ENCODE data around the gene CENPT. TPM values are rescaled to one million over a fixed set of nuclear protein-coding genes. Genes with fewer than 3 reads are reported as not detected.

Gene CENPT
- total RNA-seq, 1 donor from 2014 or later: 20.6 TPM

DNA sequence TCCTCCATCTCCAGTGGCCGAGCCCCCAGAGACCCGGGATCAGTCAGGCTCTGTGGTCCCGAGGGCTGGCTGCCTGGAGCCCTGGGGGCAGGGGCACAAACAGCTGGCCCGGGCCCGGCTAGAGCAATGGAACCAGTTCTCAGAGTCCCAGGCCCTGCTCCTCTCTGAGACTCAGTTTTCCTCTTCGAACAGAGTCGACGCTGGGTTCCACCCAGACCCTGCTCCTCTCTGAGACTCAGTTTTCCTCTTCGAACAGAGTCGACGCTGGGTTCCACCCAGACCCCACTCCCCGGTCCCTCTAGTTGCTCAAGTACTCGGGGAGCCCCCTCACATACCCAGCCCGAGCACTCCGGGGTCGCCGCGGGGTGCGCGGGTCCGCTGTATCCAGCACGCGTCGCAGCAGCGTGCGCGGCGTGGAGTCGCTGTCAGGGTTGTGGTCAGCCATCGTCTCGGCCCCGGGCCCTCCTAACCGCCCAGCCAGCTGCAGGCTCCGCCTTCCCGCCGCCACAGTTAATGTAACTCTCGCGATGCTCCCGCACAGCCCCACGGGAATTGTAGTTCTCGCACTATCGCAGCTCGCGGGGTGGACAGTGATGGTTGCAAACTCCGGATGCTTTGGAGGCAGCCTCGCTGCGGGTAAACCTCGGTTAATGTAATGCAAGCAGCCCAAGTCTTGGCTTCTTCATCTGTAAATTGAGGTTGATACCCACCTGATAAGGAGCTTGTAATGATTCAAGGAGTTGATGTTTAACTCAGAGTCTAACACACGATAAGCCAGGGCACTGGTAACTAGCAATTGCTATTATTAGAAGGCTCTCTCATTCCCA, 13.9 kb downstream of the CENPT start:
- DNase-seq (peak; percentile 97), ATAC-seq (ENCODE audit: poor library complexity) (peak; percentile 100)
- intact Hi-C loops (cut with DNase I): no loop called here

DNA sequence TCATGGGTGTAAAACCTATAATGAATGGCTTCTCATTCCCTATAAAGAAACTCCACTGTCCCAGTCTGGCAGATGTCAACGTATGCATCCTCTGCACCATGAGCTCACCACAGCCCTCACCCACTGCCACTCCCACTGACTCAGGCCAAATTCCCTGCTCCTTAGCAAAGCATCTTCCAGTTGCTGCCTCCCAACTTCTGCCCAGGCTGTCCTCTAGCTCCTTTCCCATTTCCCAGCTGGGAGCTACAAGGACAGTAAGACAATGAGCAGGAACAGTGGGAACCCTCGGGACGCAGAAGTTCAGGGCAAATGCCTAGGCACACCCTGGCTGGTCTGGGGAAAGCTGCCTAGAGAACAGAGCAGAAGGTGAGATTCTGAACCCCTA, 14.5 kb downstream of the CENPT start:
- no peak for DNase-seq
- intact Hi-C loops (cut with DNase I): no loop called here
- peak; percentile 5 for ATAC-seq (ENCODE audit: poor library complexity)

DNA sequence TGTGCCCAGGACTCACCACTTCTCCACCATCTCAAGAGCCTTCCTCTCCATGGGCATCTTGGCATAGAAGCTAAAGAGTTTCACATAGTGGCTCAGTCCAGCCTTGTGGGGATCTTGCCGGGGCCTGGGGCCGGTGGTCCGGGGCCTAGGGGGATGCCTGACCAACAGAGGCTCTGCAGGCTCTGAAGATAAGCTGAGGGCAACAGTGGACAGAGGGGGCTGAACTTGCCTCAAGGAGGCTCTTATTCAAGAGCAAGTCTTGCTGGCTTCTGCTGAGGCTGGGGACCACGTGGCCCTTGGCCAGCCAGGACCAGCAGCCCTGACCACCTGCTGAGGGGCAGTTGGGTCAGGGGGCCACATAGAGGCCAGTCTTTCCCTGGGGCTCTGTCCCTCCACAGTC, 18.8 kb downstream of the CENPT start:
- intact Hi-C loops (cut with DNase I): loop anchor here (10.0 kb wide), 1 partner anchor 396 kb away; no protein-coding TSS in a partner anchor
- DNase-seq: no peak
- no peak for ATAC-seq (ENCODE audit: poor library complexity)

DNA sequence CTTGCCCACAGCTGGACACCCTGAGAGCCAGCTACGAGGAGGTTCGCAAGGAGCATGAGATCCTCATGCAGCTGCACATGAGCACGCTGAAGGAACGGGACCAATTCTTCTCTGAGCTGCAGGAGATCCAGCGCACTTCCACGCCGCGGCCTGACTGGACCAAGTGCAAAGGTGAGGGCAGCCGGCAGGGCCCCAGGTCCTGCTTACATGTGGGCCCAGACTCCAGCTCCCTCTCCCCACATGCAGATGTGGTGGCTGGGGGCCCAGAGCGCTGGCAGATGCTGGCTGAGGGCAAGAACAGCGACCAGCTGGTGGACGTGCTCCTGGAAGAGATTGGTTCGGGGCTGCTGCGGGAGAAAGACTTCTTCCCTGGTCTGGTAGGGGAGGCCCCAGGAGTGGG, 21.6 kb downstream of the CENPT start:
- DNase-seq: no peak
- intact Hi-C loops (cut with DNase I): loop anchor here (10.0 kb wide), 1 partner anchor 399 kb away; no protein-coding TSS in a partner anchor

DNA sequence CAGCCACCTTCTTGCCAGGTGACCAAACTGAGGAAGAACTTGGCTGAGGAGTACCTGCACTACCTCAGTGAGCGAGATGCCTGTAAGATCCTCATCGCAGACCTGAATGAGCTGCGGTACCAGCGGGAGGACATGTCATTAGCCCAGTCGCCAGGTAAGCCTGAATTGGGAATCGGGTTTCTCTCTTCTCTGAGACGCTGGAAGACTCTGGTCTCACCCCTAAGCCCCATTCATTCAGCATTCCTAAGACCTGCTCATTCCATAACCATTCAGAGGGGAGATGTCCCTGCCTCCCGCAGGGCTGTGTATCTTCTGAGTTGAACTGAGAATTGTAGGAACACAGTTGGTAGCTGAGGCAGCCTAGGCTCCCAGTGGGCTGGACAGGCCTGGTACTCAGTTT, 22.4 kb downstream of the CENPT start:
- no peak for DNase-seq
- intact Hi-C loops (cut with DNase I): loop anchor here (10.0 kb wide), 1 partner anchor 400 kb away; no protein-coding TSS in a partner anchor
- ATAC-seq (ENCODE audit: poor library complexity): no peak

More for the DNA sequence above, 21.6 kb downstream of the CENPT start:
- no peak for ATAC-seq (ENCODE audit: poor library complexity)

DNA sequence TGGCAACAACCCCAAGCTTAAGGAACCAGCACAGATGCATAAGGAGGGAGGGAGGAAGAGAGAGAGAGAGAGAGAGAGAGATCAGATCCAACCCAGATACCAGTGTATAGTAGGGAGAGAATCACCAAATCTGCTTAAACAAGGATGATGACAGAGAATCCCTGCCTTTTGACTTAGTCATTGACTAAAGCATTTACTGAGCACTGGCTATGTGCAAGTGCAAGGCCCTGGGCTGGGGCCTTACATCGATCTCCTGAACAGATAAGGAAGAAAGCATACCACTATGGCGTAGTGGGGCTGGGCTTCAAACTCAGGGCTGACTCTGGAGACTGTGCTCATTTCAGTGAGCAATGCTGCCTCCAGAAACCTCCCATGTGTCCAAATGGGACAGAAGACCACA, 25.0 kb downstream of the CENPT start:
- DNase-seq (no peak), ATAC-seq (ENCODE audit: poor library complexity) (no peak)
- intact Hi-C loops (cut with DNase I): loop anchor here (10.0 kb wide), 1 partner anchor 402 kb away; no protein-coding TSS in a partner anchor

DNA sequence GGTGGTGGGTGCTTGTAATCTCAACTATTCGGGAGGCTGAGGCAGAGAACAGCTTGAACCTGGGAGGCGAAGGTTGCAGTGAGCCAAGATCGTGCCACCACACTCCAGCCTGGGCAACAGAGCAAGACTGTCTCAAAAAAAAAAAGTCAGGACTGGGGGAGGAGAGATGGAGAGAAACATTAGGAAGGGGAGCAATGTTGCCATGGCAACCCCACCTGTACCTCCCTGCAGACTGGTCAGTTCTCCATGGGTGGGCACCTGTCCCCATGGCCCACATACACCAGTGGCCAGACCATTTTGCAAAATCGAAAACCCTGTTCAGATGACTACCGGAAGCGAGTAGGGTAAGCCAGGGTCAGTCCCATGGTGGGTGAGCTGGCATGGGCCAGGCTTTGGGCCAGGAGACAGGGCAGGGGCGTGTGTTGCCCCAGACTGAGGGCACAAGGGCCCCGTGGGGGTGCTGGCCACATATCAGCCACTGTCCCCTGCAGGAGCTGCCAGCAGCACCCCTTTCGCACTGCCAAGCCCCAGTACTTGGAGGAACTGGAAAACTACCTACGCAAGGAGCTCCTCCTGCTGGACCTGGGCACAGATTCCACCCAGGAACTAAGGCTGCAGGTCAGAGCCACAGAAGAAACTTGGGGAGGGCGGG, 26.8 kb downstream of the CENPT start:
- ATAC-seq (ENCODE audit: poor library complexity) (no peak), DNase-seq (no peak)
- intact Hi-C loops (cut with DNase I): loop anchor here (10.0 kb wide), 1 partner anchor 404 kb away; no protein-coding TSS in a partner anchor

DNA sequence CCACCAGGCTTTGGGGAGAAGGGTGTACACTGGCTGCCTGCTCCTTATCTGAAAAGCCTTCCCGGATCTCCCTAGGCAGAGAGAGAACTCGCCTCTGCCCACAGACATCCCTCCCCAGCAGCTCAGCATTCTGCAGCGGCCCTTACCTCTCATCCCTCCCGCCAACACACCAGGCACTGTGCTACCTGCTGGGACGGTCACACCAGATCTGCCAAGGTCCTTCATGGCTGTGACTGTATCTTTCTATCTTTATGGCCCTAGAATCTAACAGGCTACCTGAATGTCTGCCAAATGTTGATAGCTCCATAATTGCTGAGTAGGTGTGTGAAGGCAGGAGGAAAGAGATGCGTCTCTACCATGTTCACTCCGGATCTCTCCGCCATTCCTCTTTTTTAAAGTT, 32.9 kb downstream of the CENPT start:
- DNase-seq (no peak), ATAC-seq (ENCODE audit: poor library complexity) (no peak)
- intact Hi-C loops (cut with DNase I): no loop called here

DNA sequence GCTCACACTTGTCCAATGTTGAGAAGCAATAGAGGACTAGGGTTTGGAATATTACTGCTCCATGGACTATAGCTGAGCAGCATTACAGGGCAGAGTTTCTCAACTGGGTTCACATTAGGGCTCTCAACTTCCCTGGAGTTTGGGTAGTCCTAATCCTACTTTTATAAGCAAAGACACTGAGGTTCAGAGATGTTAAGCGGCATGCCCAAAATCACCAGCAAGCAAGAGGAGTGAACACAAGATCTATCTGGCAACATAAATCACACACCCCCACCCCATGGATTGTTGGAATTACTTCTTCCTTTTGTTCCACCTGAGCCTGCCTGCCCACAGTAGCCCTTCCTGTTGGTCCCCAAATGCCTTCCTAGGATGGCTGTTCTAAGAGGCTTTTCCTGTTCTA, 35.6 kb downstream of the CENPT start:
- ATAC-seq (ENCODE audit: poor library complexity): no peak
- no peak for DNase-seq
- intact Hi-C loops (cut with DNase I): no loop called here

DNA sequence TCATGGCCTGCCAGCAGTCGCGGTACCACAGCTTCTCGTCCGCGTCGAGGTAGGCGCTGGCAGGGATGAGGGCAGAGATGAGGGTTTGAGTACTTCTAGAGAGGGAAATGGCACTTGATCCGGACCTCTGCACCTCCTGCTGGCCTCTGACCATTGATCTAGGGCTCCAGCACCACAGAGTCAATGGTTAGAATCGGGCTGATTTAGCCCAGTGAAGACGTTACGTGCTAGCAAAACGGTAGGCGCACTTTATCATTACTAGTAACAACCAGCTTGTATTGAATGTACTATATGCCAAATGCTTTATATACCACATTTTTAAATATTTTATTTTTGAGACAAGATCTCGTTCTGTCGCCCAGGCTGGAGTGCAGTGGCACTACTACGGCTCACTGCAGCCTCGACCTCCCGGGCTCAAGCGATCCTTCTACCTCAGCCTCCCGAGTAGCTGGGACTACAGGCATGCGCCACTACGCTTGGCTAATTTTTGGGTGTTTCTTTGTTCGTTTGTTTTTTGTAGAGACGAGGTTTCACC, 40.3 kb downstream of the CENPT start:
- ATAC-seq (ENCODE audit: poor library complexity) (no peak), DNase-seq (no peak)
- intact Hi-C loops (cut with DNase I): loop anchor here (10.0 kb wide), 1 partner anchor 132 kb away; no protein-coding TSS in a partner anchor

DNA sequence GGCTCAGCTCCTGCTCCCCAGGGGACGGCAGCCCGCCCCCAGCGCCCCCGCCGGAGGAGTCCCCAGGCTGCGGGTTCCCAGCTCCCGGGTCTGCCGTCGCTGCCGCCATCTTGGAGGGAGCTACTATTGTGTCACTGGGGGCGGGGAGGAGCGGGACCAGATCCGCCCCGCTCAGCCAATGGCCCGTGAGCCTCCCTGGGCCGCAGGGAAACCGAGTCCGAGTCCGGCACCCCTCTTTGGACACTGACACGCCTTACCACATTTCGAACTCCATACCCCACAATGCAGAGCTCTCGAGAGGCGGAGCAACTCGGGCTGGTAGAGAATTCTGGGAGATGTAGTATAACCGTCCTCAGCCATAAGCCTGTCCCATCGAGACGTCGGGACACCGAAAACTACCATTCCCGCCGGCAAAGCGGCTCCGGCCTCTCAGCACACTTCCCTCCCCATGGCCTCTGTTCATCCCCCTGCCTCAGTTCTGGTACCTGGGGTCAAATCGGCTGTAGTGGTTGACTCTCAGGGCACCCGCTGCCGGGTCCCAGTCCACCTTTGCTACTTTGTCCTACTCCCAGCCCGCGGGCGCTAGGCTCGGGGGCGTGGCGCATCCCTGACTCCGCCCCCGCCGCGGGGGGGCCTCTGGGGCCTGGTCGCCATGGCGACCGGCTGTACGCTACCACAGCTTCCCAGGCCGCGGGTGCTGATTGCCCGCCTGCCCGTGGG, 40.9 kb downstream of the CENPT start, which contains the start of the genes RANBP10 and TSNAXIP1:
RANBP10 (minus strand) TSS at position 133 of the 720 bp plus-strand sequence; CDS start at position 109, 24 bp downstream.
TSNAXIP1 (plus strand) TSS at position 462 of the 720 bp plus-strand sequence. CDS start 261 bp downstream, outside the sequence.
- peak; percentile 97 for DNase-seq
- ATAC-seq (ENCODE audit: poor library complexity): peak; percentile 98
- intact Hi-C loops (cut with DNase I): loop anchor here (10.0 kb wide), 1 partner anchor 132 kb away; no protein-coding TSS in a partner anchor

DNA sequence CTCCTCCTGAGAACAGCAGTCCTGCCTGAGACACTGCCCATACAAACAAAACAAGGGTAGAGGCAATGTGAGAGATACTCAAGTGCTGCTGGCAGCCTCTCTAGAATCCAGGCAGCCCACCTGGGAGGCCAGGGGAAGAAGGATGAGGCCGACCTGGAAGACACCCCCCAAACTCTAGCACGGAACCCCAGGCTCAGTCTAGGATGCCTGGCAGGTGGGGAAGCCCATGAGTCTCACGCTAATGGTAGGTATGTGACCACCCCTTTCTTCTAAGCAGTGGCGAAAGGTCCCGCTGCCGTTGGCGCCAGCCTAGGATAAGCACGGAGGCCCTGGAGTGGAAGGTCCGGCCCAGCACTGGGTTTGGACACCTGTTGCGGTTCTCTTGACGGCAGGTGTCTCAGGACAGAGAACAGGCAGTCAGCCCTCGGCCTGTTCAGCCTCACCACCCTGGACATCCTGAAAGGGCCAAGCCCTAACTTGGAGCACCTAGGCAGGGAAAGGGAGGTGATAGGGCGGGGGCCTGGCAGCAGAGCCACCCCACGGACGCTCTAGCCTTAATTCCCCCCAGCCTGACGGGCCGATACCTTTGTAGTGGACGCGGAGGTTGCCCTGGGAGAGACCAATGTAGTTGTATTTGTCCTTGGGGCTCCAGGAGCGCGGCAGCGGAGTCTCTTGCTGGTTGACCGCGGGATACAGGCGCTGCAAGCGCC, 41.6 kb downstream of the CENPT start:
- peak; percentile 9 for ATAC-seq (ENCODE audit: poor library complexity)
- DNase-seq: peak; percentile 44
- intact Hi-C loops (cut with DNase I): loop anchor here (10.0 kb wide), 1 partner anchor 131 kb away; no protein-coding TSS in a partner anchor

DNA sequence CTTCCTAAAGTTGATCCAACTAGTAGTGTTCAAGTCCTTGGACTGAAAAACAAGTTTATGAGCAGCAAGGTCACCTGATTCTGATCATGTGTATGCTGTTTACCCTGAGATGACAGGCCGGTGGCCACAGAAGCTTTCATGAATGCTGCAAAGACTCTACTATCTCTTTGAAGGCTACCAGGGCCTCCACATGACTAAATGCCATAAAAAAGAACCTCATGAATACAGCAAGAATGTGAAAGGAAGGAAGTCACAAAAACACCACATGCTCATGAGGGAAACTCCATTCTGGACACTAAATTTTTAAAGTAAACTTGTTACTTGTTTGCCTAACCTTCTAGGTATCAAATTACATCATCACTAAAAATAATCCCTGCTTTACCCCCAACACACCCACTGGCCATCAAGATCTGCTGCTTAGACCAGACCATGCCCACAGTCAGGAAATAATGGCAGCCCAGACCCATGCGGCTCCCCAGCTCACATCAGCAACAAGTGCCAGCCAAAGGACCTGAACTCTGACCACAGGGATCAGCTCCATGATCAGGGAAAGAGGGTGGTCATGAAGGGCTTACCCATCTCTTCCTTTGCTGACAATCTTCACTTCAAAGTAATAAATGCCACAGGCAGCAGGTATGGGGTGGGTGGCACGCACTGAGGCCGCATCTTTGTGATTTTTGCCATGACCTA, 42.5 kb downstream of the CENPT start:
- intact Hi-C loops (cut with DNase I): loop anchor here (10.0 kb wide), 1 partner anchor 130 kb away; no protein-coding TSS in a partner anchor
- DNase-seq: no peak
- no peak for ATAC-seq (ENCODE audit: poor library complexity)

DNA sequence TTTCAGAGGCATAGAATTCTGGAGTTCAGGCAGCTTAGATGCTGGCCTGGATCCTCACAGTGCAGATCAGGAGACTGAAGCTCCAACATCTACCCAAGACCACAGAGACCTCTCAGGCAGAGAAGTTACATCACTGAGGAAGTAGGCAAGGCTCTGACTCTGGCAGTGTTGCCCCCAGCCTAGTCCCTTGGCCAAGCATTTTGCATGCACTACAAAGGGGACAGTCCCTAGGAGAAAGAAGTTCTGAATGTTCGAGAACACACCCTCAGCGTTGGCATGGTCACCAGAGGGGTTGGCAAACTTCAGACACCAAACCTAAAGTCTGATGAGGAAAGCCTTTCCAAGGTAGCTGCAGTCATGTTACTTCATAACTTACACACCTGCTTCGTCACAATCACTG, 43.6 kb downstream of the CENPT start:
- DNase-seq (no peak), ATAC-seq (ENCODE audit: poor library complexity) (no peak)
- intact Hi-C loops (cut with DNase I): loop anchor here (10.0 kb wide), 1 partner anchor 129 kb away; no protein-coding TSS in a partner anchor

DNA sequence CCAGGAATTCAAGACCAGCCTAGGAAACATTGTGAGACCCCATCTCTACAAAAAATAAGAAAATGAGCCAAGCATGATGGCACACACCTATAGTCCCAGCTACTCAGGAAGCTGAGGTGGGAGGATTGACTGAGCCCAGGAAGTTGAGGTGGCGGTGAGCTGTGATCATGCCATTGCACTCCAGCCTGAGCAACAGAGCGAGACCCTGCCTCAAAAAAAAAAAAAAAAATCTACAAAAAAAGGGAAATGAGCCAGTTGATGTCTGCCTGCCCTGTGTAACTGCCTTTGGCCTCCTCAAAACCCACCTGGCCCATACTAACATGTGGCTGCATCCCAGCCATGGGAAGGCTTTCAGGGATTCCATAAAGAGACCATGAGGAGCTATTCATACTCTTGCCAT, 45.6 kb downstream of the CENPT start:
- intact Hi-C loops (cut with DNase I): loop anchor here (10.0 kb wide), 1 partner anchor 127 kb away; no protein-coding TSS in a partner anchor
- DNase-seq (no peak), ATAC-seq (ENCODE audit: poor library complexity) (no peak)

DNA sequence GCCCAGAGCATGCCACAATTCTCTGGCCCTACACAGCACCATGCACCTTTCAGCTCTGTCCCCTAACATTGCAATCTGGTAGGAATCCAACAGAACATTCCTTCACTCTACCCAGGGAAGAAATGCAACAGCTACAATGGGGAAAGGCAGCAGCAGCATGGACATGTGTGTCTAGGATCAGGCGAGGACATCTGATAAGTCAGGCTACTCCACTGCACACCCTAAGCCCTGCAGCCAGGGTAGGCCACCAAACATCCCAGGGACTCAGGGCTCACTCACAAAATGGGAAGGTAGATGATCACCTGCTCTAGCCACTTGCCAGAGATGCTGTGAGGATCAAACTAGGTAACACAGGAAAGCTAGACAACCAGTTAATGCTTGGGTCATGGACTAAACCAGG, 46.3 kb downstream of the CENPT start:
- no peak for DNase-seq
- intact Hi-C loops (cut with DNase I): loop anchor here (10.0 kb wide), 1 partner anchor 126 kb away; no protein-coding TSS in a partner anchor
- ATAC-seq (ENCODE audit: poor library complexity): no peak

DNA sequence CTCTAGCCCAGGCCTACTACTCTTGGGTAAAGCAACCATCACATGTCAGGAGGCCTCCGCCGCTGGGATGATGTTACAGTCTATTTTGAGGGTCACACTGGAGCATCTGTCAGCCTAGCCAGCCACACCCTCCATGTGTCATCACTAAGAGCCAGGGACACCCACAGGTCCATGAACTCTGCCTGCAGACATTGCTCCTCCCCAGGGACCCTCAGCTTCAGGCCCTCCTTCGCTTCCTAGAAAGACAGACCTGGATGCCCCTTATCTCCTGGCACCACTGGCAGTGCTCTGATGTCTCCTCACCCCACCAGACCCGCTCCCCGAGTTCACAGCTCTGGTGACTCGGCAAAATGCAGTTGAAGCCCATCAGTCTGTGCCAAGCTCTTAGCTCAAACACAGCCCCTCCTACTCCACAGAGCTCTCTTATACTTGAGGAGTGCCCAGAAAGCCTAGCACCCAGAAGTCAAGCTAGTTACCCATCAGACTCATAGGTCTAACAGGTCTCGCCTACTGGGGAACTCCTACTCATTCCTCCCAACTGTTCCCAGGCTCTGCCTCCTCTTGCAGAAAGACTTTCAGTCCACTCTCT, 47.1 kb downstream of the CENPT start:
- ATAC-seq (ENCODE audit: poor library complexity): peak; percentile 63
- DNase-seq: no peak
- intact Hi-C loops (cut with DNase I): loop anchor here (10.0 kb wide), 1 partner anchor 126 kb away; no protein-coding TSS in a partner anchor

Data from Right ventricle myocardium superior (tissue), 1 donor.